ENCODE measurements around the gene KIAA2012.

DNA sequence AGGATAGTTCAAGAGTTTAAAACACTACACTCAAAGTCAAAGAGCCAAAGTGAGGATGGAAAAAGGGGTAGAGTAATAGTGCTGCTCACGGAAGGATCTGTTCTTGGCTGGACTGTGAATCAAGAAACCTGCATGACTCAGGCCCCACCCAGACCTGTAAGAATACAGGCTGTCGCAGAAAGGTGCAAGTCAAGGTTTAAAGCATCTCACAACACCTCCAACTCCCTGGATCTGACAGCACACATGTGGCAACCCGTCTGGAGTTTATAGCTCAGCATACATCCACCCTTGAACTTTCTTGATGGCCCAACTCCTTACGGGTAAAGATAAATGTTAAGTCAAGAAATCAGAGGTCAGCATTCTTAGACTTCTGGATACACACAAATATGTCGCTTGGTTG, 6.3 kb downstream of the KIAA2012 start:
- no peak for TF ChIP-seq CTCF (conservative IDR thresholded peaks at IDR 0.05; ENCODE audit: low read depth, low read length)
- TF ChIP-seq, protein P1, sequence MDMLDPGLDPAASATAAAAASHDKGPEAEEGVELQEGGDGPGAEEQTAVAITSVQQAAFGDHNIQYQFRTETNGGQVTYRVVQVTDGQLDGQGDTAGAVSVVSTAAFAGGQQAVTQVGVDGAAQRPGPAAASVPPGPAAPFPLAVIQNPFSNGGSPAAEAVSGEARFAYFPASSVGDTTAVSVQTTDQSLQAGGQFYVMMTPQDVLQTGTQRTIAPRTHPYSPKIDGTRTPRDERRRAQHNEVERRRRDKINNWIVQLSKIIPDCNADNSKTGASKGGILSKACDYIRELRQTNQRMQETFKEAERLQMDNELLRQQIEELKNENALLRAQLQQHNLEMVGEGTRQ (IDR thresholded peaks at IDR 0.05; ENCODE audit: low read depth, low read length) = no peak
- TF ChIP-seq POLR2A (IDR thresholded peaks at IDR 0.05; ENCODE audit: low read depth, low read length) = no peak

All from IMR-90 (cell line).